ENCODE results near the gene CNTN6. TPM values are rescaled to one million over a fixed set of nuclear protein-coding genes. Genes with fewer than 3 reads are reported as not detected.

The CNTN6 gene
- total and polyA plus RNA-seq, 7 donors = 0.04 to 0.71 (median 0.14) TPM; not detected in 4

- no peak overlapping the region for H3K4me3 ChIP-seq
- no peaks in the 10 kb centered on the region for H3K4me1 ChIP-seq
- intact Hi-C loops (cut with DNase I) = no loop called here
- 81 to 91% methylated on average over 5 of the region's 5 CpGs for WGBS, 2 donors
- H3K27ac ChIP-seq = no peak overlapping the region
- H3K27me3 ChIP-seq = no peaks in the 10 kb centered on the region
- H3K36me3 ChIP-seq = no peaks in the 10 kb centered on the region
- DNase-seq = no peak
- no peaks in the 10 kb centered on the region for H3K9me3 ChIP-seq
- TF ChIP-seq EP300 (IDR thresholded peaks at IDR 0.05) (no peak), POLR2AphosphoS5 (IDR thresholded peaks at IDR 0.05) (no peak), POLR2A (IDR thresholded peaks at IDR 0.05) (no peak)
- TF ChIP-seq, protein P1, sequence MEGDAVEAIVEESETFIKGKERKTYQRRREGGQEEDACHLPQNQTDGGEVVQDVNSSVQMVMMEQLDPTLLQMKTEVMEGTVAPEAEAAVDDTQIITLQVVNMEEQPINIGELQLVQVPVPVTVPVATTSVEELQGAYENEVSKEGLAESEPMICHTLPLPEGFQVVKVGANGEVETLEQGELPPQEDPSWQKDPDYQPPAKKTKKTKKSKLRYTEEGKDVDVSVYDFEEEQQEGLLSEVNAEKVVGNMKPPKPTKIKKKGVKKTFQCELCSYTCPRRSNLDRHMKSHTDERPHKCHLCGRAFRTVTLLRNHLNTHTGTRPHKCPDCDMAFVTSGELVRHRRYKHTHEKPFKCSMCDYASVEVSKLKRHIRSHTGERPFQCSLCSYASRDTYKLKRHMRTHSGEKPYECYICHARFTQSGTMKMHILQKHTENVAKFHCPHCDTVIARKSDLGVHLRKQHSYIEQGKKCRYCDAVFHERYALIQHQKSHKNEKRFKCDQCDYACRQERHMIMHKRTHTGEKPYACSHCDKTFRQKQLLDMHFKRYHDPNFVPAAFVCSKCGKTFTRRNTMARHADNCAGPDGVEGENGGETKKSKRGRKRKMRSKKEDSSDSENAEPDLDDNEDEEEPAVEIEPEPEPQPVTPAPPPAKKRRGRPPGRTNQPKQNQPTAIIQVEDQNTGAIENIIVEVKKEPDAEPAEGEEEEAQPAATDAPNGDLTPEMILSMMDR (IDR thresholded peaks at IDR 0.05) = no peak
Measured at GRCh38 chr3:1294586-1294985, 201.8 kb downstream of the CNTN6 start.

- Histone ChIP-seq H3K36me3 (no peaks in the 10 kb centered on the region), H3K27me3 (no peaks in the 10 kb centered on the region), H3K9me3 (no peaks in the 10 kb centered on the region), H3K27ac (no peak overlapping the region), H3K4me3 (no peak overlapping the region), H3K4me1 (no peaks in the 10 kb centered on the region)
- WGBS, 2 donors = 40 to 59% methylated on average over 6 of the region's 6 CpGs
- no peak for DNase-seq
- intact Hi-C loops (cut with DNase I) = no loop called here
- no peak for TF ChIP-seq EP300 (IDR thresholded peaks at IDR 0.05)
- TF ChIP-seq POLR2A (IDR thresholded peaks at IDR 0.05) = no peak
- TF ChIP-seq, protein P1 (IDR thresholded peaks at IDR 0.05) = no peak
- no peak for TF ChIP-seq POLR2AphosphoS5 (IDR thresholded peaks at IDR 0.05)
Measured at GRCh38 chr3:1318296-1319005, 225.6 kb downstream of the CNTN6 start.

DNA sequence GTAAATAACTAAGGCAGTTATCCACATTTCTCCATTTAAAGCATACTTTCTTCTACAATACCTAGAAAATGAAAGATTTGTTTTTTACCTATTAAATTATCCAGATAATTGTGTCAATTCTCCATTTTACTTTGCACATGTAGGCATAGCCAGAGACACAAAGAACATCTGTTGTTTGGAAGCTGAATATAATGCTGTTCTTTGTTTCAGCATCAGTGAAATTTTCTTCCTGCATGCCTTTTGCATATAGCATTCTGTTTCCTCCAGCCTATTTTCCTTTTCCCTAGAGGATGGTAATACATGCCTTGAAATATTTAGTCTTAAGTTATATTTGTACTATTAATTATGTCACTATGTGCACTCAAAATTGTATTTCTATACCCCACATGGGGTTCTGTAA, 233.7 kb downstream of the CNTN6 start:
- no peaks in the 10 kb centered on the region for H3K27me3 ChIP-seq
- TF ChIP-seq POLR2A (IDR thresholded peaks at IDR 0.05) (no peak), POLR2AphosphoS5 (IDR thresholded peaks at IDR 0.05) (no peak), EP300 (IDR thresholded peaks at IDR 0.05) (no peak)
- TF ChIP-seq, protein P1 (IDR thresholded peaks at IDR 0.05) = no peak
- H3K4me1 ChIP-seq = no peaks in the 10 kb centered on the region
- no peak overlapping the region for H3K4me3 ChIP-seq
- intact Hi-C loops (cut with DNase I) = no loop called here
- no peaks in the 10 kb centered on the region for H3K36me3 ChIP-seq
- H3K27ac ChIP-seq = no peak overlapping the region
- no peak for DNase-seq
- H3K9me3 ChIP-seq = no peaks in the 10 kb centered on the region

DNA sequence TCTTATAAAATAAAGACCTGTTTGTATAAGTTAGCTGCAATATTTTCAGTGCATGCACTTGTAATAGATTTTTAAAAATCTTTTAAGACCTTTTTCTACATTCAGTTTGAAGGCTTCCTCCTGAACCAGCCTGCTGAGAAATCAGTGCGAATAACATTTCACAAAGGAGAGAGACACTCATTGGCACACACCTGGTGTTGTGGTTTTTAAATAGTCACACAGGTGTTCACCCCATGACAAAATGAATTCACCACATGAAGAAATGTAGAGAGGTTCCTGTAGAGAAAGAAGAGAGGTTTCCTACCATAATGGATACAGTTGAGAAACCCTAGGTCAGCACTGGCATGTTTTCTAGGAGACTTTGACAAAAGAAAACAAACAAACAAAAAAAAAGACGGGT, 237.3 kb downstream of the CNTN6 start:
- 84 to 85% methylated on average over 2 of the region's 2 CpGs for WGBS, 2 donors
- Histone ChIP-seq H3K4me3 (no peak overlapping the region), H3K27me3 (no peaks in the 10 kb centered on the region), H3K9me3 (no peaks in the 10 kb centered on the region), H3K36me3 (no peaks in the 10 kb centered on the region), H3K27ac (no peak overlapping the region), H3K4me1 (no peaks in the 10 kb centered on the region)
- intact Hi-C loops (cut with DNase I) = no loop called here
- TF ChIP-seq EP300 (IDR thresholded peaks at IDR 0.05) = no peak
- TF ChIP-seq, protein P1 (IDR thresholded peaks at IDR 0.05) = no peak
- no peak for TF ChIP-seq POLR2AphosphoS5 (IDR thresholded peaks at IDR 0.05)
- TF ChIP-seq POLR2A (IDR thresholded peaks at IDR 0.05) = no peak
- DNase-seq = no peak

DNA sequence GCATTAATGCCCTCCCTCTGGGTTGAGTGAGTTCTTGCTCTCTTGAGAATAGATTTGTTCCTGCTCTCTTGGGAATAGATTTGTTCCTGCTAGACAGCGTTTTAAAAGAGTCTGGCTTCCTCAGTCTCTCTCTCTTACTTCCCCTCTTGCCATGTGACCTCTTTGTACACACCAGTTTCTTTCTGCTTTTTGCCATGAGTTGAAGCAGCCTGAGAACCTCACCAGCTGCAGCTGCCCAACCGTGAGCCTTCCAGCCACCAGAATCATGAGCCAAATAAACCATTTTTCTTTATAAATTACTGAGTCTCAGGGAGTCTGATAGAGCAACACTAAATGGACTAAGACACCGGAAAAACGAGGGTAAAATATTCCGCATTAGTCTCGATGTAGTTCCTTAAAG, 253.6 kb downstream of the CNTN6 start:
- H3K4me1 ChIP-seq = no peaks in the 10 kb centered on the region
- H3K36me3 ChIP-seq = no peaks in the 10 kb centered on the region
- H3K4me3 ChIP-seq = no peak overlapping the region
- H3K27me3 ChIP-seq = no peaks in the 10 kb centered on the region
- no peaks in the 10 kb centered on the region for H3K9me3 ChIP-seq
- TF ChIP-seq, protein P1 (IDR thresholded peaks at IDR 0.05) = no peak
- TF ChIP-seq EP300 (IDR thresholded peaks at IDR 0.05) = no peak
- TF ChIP-seq POLR2AphosphoS5 (IDR thresholded peaks at IDR 0.05) = no peak
- TF ChIP-seq POLR2A (IDR thresholded peaks at IDR 0.05) = no peak
- 83 to 86% methylated on average over 6 of the region's 6 CpGs for WGBS, 2 donors
- no peak overlapping the region for H3K27ac ChIP-seq
- no peak for DNase-seq
- intact Hi-C loops (cut with DNase I) = no loop called here
